GM21528 (cell line): ENCODE data around the gene CCNJ.
"Not testable (repeated sequence)": the region's sequence is repeated elsewhere in the genome, so short reads cannot be mapped to it uniquely, and the experiment has no call there.

Source experiments
- ATAC-seq: cut with Tn5 transposase; IDR thresholded peaks from one replicate; pipeline ENCODE4 v1.9.1; 2021; ENCODE audit warnings: mild to moderate bottlenecking, moderate library complexity; ENCODE audit not compliant: unreplicated experiment, low FRiP score

Gene CCNJ

GRCh38 chr10:96043033-96043892 is at the start of gene CCNJ:
Gene CCNJ, plus strand, starts transcription at chr10:96043583. Its CDS starts 811 bp downstream, at chr10:96044394.
- ATAC-seq = peak; percentile 83

- not testable (repeated sequence) for ATAC-seq
Measured at GRCh38 chr10:95994376-95994775, 49.0 kb upstream of the CCNJ start.

GRCh38 chr10:95998255-95998784 is 45.1 kb upstream of the CCNJ start:
- no peak for ATAC-seq

GRCh38 chr10:96013956-96014355 is 29.4 kb upstream of the CCNJ start:
- no peak for ATAC-seq

GRCh38 chr10:96014473-96015102 is 28.8 kb upstream of the CCNJ start:
- no peak for ATAC-seq

- ATAC-seq = no peak
Measured at GRCh38 chr10:96017191-96017687, 26.1 kb upstream of the CCNJ start.

- no peak for ATAC-seq
Measured at GRCh38 chr10:96021332-96021731, 22.1 kb upstream of the CCNJ start.

GRCh38 chr10:96022739-96023138 is 20.6 kb upstream of the CCNJ start:
- ATAC-seq = no peak

- no peak for ATAC-seq
Measured at GRCh38 chr10:96023168-96023567, 20.2 kb upstream of the CCNJ start.

GRCh38 chr10:96025566-96025965 is 17.8 kb upstream of the CCNJ start:
- no peak for ATAC-seq

GRCh38 chr10:96034625-96035024 is 8.8 kb upstream of the CCNJ start:
- no peak for ATAC-seq

- ATAC-seq = no peak
Measured at GRCh38 chr10:96038476-96039387, 4.7 kb upstream of the CCNJ start.

GRCh38 chr10:96041146-96041545 is 2.2 kb upstream of the CCNJ start:
- no peak for ATAC-seq

- peak; percentile 59 for ATAC-seq
Measured at GRCh38 chr10:96043893-96044715, 721 bp downstream of the CCNJ start.

- no peak for ATAC-seq
Measured at GRCh38 chr10:96044736-96045135, 1.4 kb downstream of the CCNJ start.

- ATAC-seq = no peak
Measured at GRCh38 chr10:96046546-96046945, 3.2 kb downstream of the CCNJ start.

- no peak for ATAC-seq
Measured at GRCh38 chr10:96047004-96047649, 3.7 kb downstream of the CCNJ start.

- not testable (repeated sequence) for ATAC-seq
Measured at GRCh38 chr10:96047925-96048324, 4.5 kb downstream of the CCNJ start.

GRCh38 chr10:96049340-96049739 is 6.0 kb downstream of the CCNJ start:
- ATAC-seq = no peak
